NB4 (cell line): ENCODE results near the gene ANKRD11.

ENCODE experiments used
- POLR2A ChIP-seq: IDR thresholded peaks from 2 replicates; pipeline ENCODE4 v1.6.1; 2011; ENCODE audit warnings: mild to moderate bottlenecking; ENCODE audit not compliant: insufficient read length; ENCODE audit errors: extremely low read depth
- TF ChIP-seq, protein P1 (sequence below): IDR thresholded peaks from one replicate; pipeline ENCODE4 v1.5.1; 2012; ENCODE audit warnings: low read depth, low read length

DNA sequence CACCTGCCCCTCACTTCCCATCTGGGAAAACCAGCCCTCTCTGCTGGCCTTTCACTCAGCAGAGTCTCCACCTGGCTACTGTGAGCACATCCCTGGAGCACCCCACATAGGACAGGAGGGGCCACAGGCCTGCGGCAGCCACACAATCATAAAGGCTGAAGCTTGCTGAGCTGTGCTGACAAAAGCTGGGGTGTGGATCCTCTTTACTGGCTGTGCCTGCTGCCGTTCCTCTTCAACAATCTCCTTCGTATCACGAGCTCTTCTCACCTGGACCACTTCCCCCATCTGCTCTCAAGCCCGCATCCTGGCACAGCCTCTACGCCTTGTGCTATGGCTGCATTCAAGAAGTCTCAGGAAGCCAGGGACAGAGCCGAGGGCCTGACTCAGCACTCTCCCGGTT lies 186.7 kb downstream of the ANKRD11 start:
- no peak for TF ChIP-seq POLR2A
- TF ChIP-seq, protein P1, sequence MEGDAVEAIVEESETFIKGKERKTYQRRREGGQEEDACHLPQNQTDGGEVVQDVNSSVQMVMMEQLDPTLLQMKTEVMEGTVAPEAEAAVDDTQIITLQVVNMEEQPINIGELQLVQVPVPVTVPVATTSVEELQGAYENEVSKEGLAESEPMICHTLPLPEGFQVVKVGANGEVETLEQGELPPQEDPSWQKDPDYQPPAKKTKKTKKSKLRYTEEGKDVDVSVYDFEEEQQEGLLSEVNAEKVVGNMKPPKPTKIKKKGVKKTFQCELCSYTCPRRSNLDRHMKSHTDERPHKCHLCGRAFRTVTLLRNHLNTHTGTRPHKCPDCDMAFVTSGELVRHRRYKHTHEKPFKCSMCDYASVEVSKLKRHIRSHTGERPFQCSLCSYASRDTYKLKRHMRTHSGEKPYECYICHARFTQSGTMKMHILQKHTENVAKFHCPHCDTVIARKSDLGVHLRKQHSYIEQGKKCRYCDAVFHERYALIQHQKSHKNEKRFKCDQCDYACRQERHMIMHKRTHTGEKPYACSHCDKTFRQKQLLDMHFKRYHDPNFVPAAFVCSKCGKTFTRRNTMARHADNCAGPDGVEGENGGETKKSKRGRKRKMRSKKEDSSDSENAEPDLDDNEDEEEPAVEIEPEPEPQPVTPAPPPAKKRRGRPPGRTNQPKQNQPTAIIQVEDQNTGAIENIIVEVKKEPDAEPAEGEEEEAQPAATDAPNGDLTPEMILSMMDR: no peak
